Esophagus muscularis mucosa (tissue), 4 donors: ENCODE measurements around the gene TP53AIP1. TPM values are rescaled to one million over a fixed set of nuclear protein-coding genes. Genes with fewer than 3 reads are reported as not detected.

Experiments used
- DNase-seq: peaks from one replicate; pipeline ENCODE4 v3.0.0-alpha.2; 2017; ENCODE audit errors: extremely low spot score
- H3K27ac ChIP-seq, 4 donors: fragments of 200-600 bp; sonication (generic); replicated peaks in 1 of 4; 1 replicate in 3 of 4; 2 replicates in 1 of 4; pipeline ENCODE4 v1.5.1; 2016 to 2019; ENCODE audit warnings: mild to moderate bottlenecking in 1 of 4
- H3K27me3 ChIP-seq, 4 donors: fragments of 200-600 bp; sonication (generic); one replicate each; pipeline versions ENCODE4 v1.5.1 to v1.6.0; 2016 to 2019
- H3K36me3 ChIP-seq, 4 donors: fragments of 200-600 bp; sonication (generic); one replicate each; pipeline ENCODE4 v1.5.1; 2016 to 2019
- H3K4me1 ChIP-seq, 4 donors: fragments of 200-600 bp; sonication (generic); one replicate each; pipeline ENCODE4 v1.5.1; 2016 to 2019
- H3K4me3 ChIP-seq, 4 donors: fragments of 200-600 bp; sonication (generic); 1 replicate in 2 of 4; 2 replicates in 2 of 4; pipeline ENCODE4 v1.5.1; 2016 to 2019; ENCODE audit warnings: mild to moderate bottlenecking in 4 of 4, moderate library complexity in 1 of 4
- H3K9me3 ChIP-seq, 4 donors: fragments of 200-600 bp; sonication (generic); 1 replicate in 3 of 4; 2 replicates in 1 of 4; pipeline ENCODE4 v1.5.1; 2016 to 2019
- CTCF ChIP-seq, 3 experiments: fragments of 200-600 bp in 2 of 3; fragments of 450-650 bp in 1 of 3; sonication (generic) in 2 of 3; IDR thresholded peaks; one replicate each; pipeline ENCODE4 v1.5.1; 2017 to 2019; ENCODE audit warnings: antibody characterized with exemption in 3 of 3, mild to moderate bottlenecking in 2 of 3, moderate library complexity in 1 of 3
- EP300 ChIP-seq: sonication (generic); formaldehyde crosslinking; IDR thresholded peaks from one replicate; pipeline ENCODE4 v1.6.1; 2017; ENCODE audit warnings: antibody characterized with exemption
- POLR2A ChIP-seq: fragments of 450-650 bp; IDR thresholded peaks from one replicate; pipeline ENCODE4 v1.6.1; 2017; ENCODE audit warnings: antibody characterized with exemption, moderate library complexity, mild to moderate bottlenecking, low read depth
- POLR2AphosphoS5 ChIP-seq, 2 donors: sonication (generic); formaldehyde crosslinking; IDR thresholded peaks; one replicate each; pipeline ENCODE4 v1.6.1; 2017; ENCODE audit warnings: antibody characterized with exemption in 2 of 2
- WGBS: methylation state at CpG from one replicate; pipeline ENCODE4 v1.1.5; 2018; 5-methylcytosine and 5-hydroxymethylcytosine counted together
- intact Hi-C: fragments of 100-400 bp; cut with DNase I; formaldehyde crosslinking; loops from one replicate; pipeline ENCODE4 v1.15.1; 2023
- total RNA-seq, 4 donors: library from RNA; depleted of rRNA; stranded (reverse); fragments of >200 nt; gene quantifications; one replicate each; pipeline versions ENCODE4 v1.1.0 to v1.2.1, GENCODE V29; 2016

The TP53AIP1 gene
- total RNA-seq, 4 donors from 2014 or later: 0.57 TPM; not detected in 3

- H3K27ac ChIP-seq: no peak overlapping the region
- TF ChIP-seq POLR2A (no peak), POLR2AphosphoS5 (IDR thresholded peaks at IDR 0.05) (no peak), EP300 (no peak), CTCF (IDR thresholded peaks at IDR 0.05) (no peak)
- intact Hi-C loops: loop anchor here (2.0 kb wide), 1 partner anchor 71 kb away; no protein-coding TSS in a partner anchor
- WGBS: 45% methylated on average over 3 of the region's 3 CpGs
- H3K27me3 ChIP-seq: peaks cover 0 to 11% (median 0%) of the 10 kb centered on the region in 4 donors
- H3K9me3 ChIP-seq: no peaks in the 10 kb centered on the region
- no peak for DNase-seq
- no peak overlapping the region for H3K4me3 ChIP-seq
- no peaks in the 10 kb centered on the region for H3K36me3 ChIP-seq
- no peaks in the 10 kb centered on the region for H3K4me1 ChIP-seq
Observed at GRCh38 chr11:128955636-128956035, 13.0 kb upstream of the TP53AIP1 start.

- intact Hi-C loops: no loop called here
- WGBS: 96% methylated on average over 15 of the region's 16 CpGs
- H3K27me3 ChIP-seq: peaks cover 0 to 24% (median 0%) of the 10 kb centered on the region in 4 donors
Observed at GRCh38 chr11:128953151-128953550, 10.5 kb upstream of the TP53AIP1 start.

GRCh38 chr11:128949791-128950454 is 7.3 kb upstream of the TP53AIP1 start:
- Histone ChIP-seq H3K9me3 (no peaks in the 10 kb centered on the region), H3K4me1 (no peaks in the 10 kb centered on the region), H3K4me3 (no peak overlapping the region), H3K27me3 (peaks cover 0 to 25% (median 0%) of the 10 kb centered on the region in 4 donors), H3K36me3 (no peaks in the 10 kb centered on the region), H3K27ac (no peak overlapping the region)
- 80% methylated on average over 13 of the region's 13 CpGs for WGBS
- intact Hi-C loops: no loop called here
- no peak for DNase-seq
- no peak for TF ChIP-seq POLR2AphosphoS5 (IDR thresholded peaks at IDR 0.05)
- TF ChIP-seq POLR2A: no peak
- TF ChIP-seq CTCF (IDR thresholded peaks at IDR 0.05): no peak
- no peak for TF ChIP-seq EP300

More at GRCh38 chr11:128953151-128953550, 10.5 kb upstream of the TP53AIP1 start:
- TF ChIP-seq EP300 (no peak), POLR2A (no peak), CTCF (IDR thresholded peaks at IDR 0.05) (no peak), POLR2AphosphoS5 (IDR thresholded peaks at IDR 0.05) (no peak)
- Histone ChIP-seq H3K36me3 (no peaks in the 10 kb centered on the region), H3K9me3 (no peaks in the 10 kb centered on the region), H3K4me3 (no peak overlapping the region), H3K27ac (no peak overlapping the region), H3K4me1 (no peaks in the 10 kb centered on the region)
- no peak for DNase-seq

GRCh38 chr11:128948583-128948982 is 5.9 kb upstream of the TP53AIP1 start:
- H3K9me3 ChIP-seq: no peaks in the 10 kb centered on the region
- no peaks in the 10 kb centered on the region for H3K36me3 ChIP-seq
- no peaks in the 10 kb centered on the region for H3K4me1 ChIP-seq
- no peak overlapping the region for H3K27ac ChIP-seq
- H3K27me3 ChIP-seq: peaks cover 0 to 20% (median 0%) of the 10 kb centered on the region in 4 donors
- no peak overlapping the region for H3K4me3 ChIP-seq
- DNase-seq: no peak
- WGBS: 60% methylated on average over 3 of the region's 3 CpGs
- TF ChIP-seq EP300: no peak
- no peak for TF ChIP-seq CTCF (IDR thresholded peaks at IDR 0.05)
- no peak for TF ChIP-seq POLR2A
- TF ChIP-seq POLR2AphosphoS5 (IDR thresholded peaks at IDR 0.05): no peak
- intact Hi-C loops: no loop called here

- intact Hi-C loops: no loop called here
- TF ChIP-seq CTCF (IDR thresholded peaks at IDR 0.05) (no peak), POLR2A (no peak), EP300 (no peak), POLR2AphosphoS5 (IDR thresholded peaks at IDR 0.05) (no peak)
- H3K9me3 ChIP-seq: no peaks in the 10 kb centered on the region
- no peaks in the 10 kb centered on the region for H3K4me1 ChIP-seq
- 74% methylated on average over 2 of the region's 2 CpGs for WGBS
- DNase-seq: no peak
- H3K4me3 ChIP-seq: no peak overlapping the region
- no peaks in the 10 kb centered on the region for H3K36me3 ChIP-seq
- no peak overlapping the region for H3K27ac ChIP-seq
- H3K27me3 ChIP-seq: peaks cover 0 to 20% (median 0%) of the 10 kb centered on the region in 4 donors
Observed at GRCh38 chr11:128947773-128948172, 5.1 kb upstream of the TP53AIP1 start.
